ENCODE measurements around the gene C6orf120. TPM values are rescaled to one million over a fixed set of nuclear protein-coding genes. Genes with fewer than 3 reads are reported as not detected.

The C6orf120 gene
- polyA plus RNA-seq, 2 of the 4 experiments (the other 2 are of a cell fraction), result 13.1 to 14.8 TPM

DNA sequence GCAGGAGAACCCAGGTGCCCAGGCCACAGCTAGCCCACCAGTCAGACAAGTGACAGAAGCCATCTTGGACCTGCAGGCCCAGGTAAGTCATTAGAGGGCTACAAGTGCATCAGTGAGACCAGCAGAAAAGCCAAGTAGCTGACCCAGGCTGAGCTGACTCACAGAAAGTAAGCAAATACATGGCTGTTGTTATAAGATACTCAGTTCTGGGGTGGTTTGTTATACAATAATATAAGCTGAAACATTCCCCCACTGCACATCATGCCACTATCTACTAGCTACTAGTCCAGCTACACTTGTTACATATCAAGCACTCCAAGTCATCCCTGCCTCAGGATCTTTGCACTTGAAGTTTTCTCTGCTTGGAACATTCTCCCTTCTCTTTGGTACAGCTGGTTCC, 39.4 kb downstream of the C6orf120 start:
- ATAC-seq (no peak), FAIRE-seq (no peak), DNase-seq (ENCODE audit: low read depth in 1 of 2, low spot score in 1 of 2) (no peak)
- ChIA-PET CTCF (no interaction called here), POLR2A (interaction anchor here (1.1 kb wide), 1 partner anchor 16 kb away, joined by 3 read pairs; no protein-coding TSS in a partner anchor)
- Histone ChIP-seq H3K27ac (no peak overlapping the region), H3K9me3 (no peaks in the 10 kb centered on the region), H3K4me3 (no peak overlapping the region), H3K4me1 (no peaks in the 10 kb centered on the region), H3K4me2 (no peak overlapping the region)
- TF ChIP-seq ZC3H11A (IDR thresholded peaks at IDR 0.05) (no peak), NR3C1 (IDR thresholded peaks at IDR 0.05) (no peak), MAZ (IDR thresholded peaks at IDR 0.05; ENCODE audit: borderline replicate concordance, low read depth, low read length) (no peak), SMC3 (IDR thresholded peaks at IDR 0.05) (no peak), MYC (IDR thresholded peaks at IDR 0.05; ENCODE audit: borderline replicate concordance, low read length) (no peak), HDAC2 (IDR thresholded peaks at IDR 0.05) (no peak), CBX8 (IDR thresholded peaks at IDR 0.05) (no peak), MAFK (IDR thresholded peaks at IDR 0.05; ENCODE audit: partially characterized antibody) (no peak), NPAS2 (CRISPR knock-in tag; IDR thresholded peaks at IDR 0.05; ENCODE audit: borderline replicate concordance) (no peak), ZNF302 (CRISPR knock-in tag; IDR thresholded peaks at IDR 0.05) (no peak), POLR2A (IDR thresholded peaks at IDR 0.05; ENCODE audit: low read length) (no peak), RFX5 (IDR thresholded peaks at IDR 0.05) (no peak)
- TF ChIP-seq, protein P1, sequence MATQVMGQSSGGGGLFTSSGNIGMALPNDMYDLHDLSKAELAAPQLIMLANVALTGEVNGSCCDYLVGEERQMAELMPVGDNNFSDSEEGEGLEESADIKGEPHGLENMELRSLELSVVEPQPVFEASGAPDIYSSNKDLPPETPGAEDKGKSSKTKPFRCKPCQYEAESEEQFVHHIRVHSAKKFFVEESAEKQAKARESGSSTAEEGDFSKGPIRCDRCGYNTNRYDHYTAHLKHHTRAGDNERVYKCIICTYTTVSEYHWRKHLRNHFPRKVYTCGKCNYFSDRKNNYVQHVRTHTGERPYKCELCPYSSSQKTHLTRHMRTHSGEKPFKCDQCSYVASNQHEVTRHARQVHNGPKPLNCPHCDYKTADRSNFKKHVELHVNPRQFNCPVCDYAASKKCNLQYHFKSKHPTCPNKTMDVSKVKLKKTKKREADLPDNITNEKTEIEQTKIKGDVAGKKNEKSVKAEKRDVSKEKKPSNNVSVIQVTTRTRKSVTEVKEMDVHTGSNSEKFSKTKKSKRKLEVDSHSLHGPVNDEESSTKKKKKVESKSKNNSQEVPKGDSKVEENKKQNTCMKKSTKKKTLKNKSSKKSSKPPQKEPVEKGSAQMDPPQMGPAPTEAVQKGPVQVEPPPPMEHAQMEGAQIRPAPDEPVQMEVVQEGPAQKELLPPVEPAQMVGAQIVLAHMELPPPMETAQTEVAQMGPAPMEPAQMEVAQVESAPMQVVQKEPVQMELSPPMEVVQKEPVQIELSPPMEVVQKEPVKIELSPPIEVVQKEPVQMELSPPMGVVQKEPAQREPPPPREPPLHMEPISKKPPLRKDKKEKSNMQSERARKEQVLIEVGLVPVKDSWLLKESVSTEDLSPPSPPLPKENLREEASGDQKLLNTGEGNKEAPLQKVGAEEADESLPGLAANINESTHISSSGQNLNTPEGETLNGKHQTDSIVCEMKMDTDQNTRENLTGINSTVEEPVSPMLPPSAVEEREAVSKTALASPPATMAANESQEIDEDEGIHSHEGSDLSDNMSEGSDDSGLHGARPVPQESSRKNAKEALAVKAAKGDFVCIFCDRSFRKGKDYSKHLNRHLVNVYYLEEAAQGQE (IDR thresholded peaks at IDR 0.05), result no peak
- TF ChIP-seq, protein P2, sequence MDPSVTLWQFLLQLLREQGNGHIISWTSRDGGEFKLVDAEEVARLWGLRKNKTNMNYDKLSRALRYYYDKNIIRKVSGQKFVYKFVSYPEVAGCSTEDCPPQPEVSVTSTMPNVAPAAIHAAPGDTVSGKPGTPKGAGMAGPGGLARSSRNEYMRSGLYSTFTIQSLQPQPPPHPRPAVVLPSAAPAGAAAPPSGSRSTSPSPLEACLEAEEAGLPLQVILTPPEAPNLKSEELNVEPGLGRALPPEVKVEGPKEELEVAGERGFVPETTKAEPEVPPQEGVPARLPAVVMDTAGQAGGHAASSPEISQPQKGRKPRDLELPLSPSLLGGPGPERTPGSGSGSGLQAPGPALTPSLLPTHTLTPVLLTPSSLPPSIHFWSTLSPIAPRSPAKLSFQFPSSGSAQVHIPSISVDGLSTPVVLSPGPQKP (IDR thresholded peaks at IDR 0.05; ENCODE audit: low read depth, low read length), result no peak

DNA sequence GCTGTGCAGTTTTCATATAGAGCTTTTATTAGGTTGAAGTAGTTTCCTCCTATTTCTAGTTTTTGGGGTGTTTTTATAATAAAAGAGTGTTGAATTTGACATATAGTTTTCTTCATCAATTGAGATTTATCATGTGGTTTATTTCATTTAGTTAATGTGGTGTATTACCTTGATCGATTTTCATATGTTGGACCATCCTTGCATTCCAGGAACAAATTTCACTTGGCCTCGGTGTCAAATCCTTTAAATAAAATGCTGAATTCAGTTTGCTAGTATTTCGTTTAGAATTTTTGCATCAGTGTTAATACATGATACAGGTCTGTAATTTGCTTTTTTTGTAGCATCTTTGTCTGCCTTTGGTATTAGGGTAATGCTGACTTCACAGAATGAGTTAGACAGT, 43.5 kb downstream of the C6orf120 start:
- ATAC-seq, result no peak
- 48% methylated on average over 3 of the region's 3 CpGs for WGBS (ENCODE audit: missing lambda C conversion rate)
- Histone ChIP-seq H3K4me2 (no peak overlapping the region), H3K27ac (no peak overlapping the region), H3K4me1 (peaks cover 6% of the 10 kb centered on the region; the same call in 1 of the 3 replicates), H3K9me3 (no peaks in the 10 kb centered on the region), H3K4me3 (no peak overlapping the region)
- ChIA-PET CTCF (no interaction called here), POLR2A (no interaction called here)
- no peak for DNase-seq (ENCODE audit: low read depth in 1 of 2, low spot score in 1 of 2)
- no peak for FAIRE-seq
- TF ChIP-seq, protein P3, sequence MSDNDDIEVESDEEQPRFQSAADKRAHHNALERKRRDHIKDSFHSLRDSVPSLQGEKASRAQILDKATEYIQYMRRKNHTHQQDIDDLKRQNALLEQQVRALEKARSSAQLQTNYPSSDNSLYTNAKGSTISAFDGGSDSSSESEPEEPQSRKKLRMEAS (IDR thresholded peaks at IDR 0.05), result no peak
- TF ChIP-seq HEYL (CRISPR knock-in tag; IDR thresholded peaks at IDR 0.05) (no peak), NPAS2 (CRISPR knock-in tag; IDR thresholded peaks at IDR 0.05; ENCODE audit: borderline replicate concordance) (no peak), CBX2 (IDR thresholded peaks at IDR 0.05; ENCODE audit: borderline replicate concordance, low read depth) (no peak), EHMT2 (IDR thresholded peaks at IDR 0.05; ENCODE audit: low read depth) (no peak), CHD4 (IDR thresholded peaks at IDR 0.05; ENCODE audit: borderline replicate concordance) (no peak), TFCP2L1 (CRISPR knock-in tag; IDR thresholded peaks at IDR 0.05) (no peak), EP300 (IDR thresholded peaks at IDR 0.05) (no peak), CEBPB (IDR thresholded peaks at IDR 0.05) (no peak), RFX5 (IDR thresholded peaks at IDR 0.05) (no peak), MAZ (IDR thresholded peaks at IDR 0.05; ENCODE audit: borderline replicate concordance, low read depth, low read length) (no peak), CBX8 (IDR thresholded peaks at IDR 0.05) (no peak), HOXB5 (CRISPR knock-in tag; IDR thresholded peaks at IDR 0.05) (no peak), MAFK (IDR thresholded peaks at IDR 0.05; ENCODE audit: partially characterized antibody) (no peak)
- TF ChIP-seq, protein P4, sequence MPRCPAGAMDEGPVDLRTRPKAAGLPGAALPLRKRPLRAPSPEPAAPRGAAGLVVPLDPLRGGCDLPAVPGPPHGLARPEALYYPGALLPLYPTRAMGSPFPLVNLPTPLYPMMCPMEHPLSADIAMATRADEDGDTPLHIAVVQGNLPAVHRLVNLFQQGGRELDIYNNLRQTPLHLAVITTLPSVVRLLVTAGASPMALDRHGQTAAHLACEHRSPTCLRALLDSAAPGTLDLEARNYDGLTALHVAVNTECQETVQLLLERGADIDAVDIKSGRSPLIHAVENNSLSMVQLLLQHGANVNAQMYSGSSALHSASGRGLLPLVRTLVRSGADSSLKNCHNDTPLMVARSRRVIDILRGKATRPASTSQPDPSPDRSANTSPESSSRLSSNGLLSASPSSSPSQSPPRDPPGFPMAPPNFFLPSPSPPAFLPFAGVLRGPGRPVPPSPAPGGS (IDR thresholded peaks at IDR 0.05), result no peak
- TF ChIP-seq, protein P2 (IDR thresholded peaks at IDR 0.05; ENCODE audit: low read depth, low read length), result no peak
- TF ChIP-seq, protein P1 (IDR thresholded peaks at IDR 0.05), result no peak
